Heart left ventricle (tissue), 16 donors: ENCODE data around the gene MMP27. TPM values are rescaled to one million over a fixed set of nuclear protein-coding genes. Genes with fewer than 3 reads are reported as not detected.

Experiments
- ATAC-seq, 4 donors: fragments of 200-7000 bp; cut with Tn5 transposase; one replicate each; pipeline ENCODE4 v1.9.1; 2020 to 2022; ENCODE audit warnings: moderate library complexity in 4 of 4, mild to moderate bottlenecking in 3 of 4, moderate number of reproducible peaks in 1 of 4
- DNase-seq, 5 donors: peaks; one replicate each; pipeline ENCODE4 v3.0.0-alpha.2; 2020
- H3K27ac ChIP-seq, 12 donors: fragments of 200-600 bp; sonication (generic) in 4 of 12; one replicate each; pipeline versions ENCODE4 v1.5.0 to v1.8.0; 2016 to 2022; ENCODE audit warnings: mild to moderate bottlenecking in 2 of 12
- H3K27me3 ChIP-seq, 9 donors: fragments of 200-600 bp; sonication (generic) in 2 of 9; one replicate each; pipeline versions ENCODE4 v1.5.1 to v1.8.0; 2016 to 2022; ENCODE audit warnings: mild to moderate bottlenecking in 3 of 9
- H3K36me3 ChIP-seq, 9 donors: fragments of 200-600 bp; sonication (generic) in 2 of 9; one replicate each; pipeline versions ENCODE4 v1.5.0 to v1.8.0; 2018 to 2022; ENCODE audit warnings: mild to moderate bottlenecking in 2 of 9
- H3K4me1 ChIP-seq, 12 donors: fragments of 200-600 bp; sonication (generic) in 4 of 12; one replicate each; pipeline versions ENCODE4 v1.5.0 to v1.8.0; 2016 to 2022; ENCODE audit warnings: mild to moderate bottlenecking in 3 of 12
- H3K4me3 ChIP-seq, 12 donors: fragments of 200-600 bp; sonication (generic) in 4 of 12; one replicate each; pipeline versions ENCODE4 v1.5.0 to v1.8.0; 2017 to 2022; ENCODE audit warnings: mild to moderate bottlenecking in 9 of 12, moderate library complexity in 4 of 12
- H3K9me3 ChIP-seq, 12 donors: fragments of 200-600 bp; sonication (generic) in 4 of 12; one replicate each; pipeline versions ENCODE4 v1.5.0 to v1.8.0; 2016 to 2022; ENCODE audit warnings: mild to moderate bottlenecking in 1 of 12
- CTCF ChIP-seq, 12 donors: fragments of 200-600 bp; sonication (generic) in 4 of 12; IDR thresholded peaks; one replicate each; pipeline versions ENCODE4 v1.5.0 to v1.8.0; 2018 to 2022; ENCODE audit warnings: antibody characterized with exemption in 12 of 12, mild to moderate bottlenecking in 5 of 12
- POLR2A ChIP-seq, 2 donors: fragments of 450-650 bp; IDR thresholded peaks; one replicate each; pipeline ENCODE4 v1.6.1; 2017; ENCODE audit warnings: antibody characterized with exemption in 2 of 2, mild to moderate bottlenecking in 2 of 2, moderate library complexity in 2 of 2
- WGBS, 4 donors: extraction: QIAGEN DNeasy Blood & Tissue Kit in 2 of 4; methylation state at CpG; one replicate each; pipeline versions ENCODE4 v1.1.5 to v1.1.7; 2013 to 2018; 5-methylcytosine and 5-hydroxymethylcytosine counted together
- intact Hi-C, 10 donors: fragments of 100-400 bp; cut with DNase I; formaldehyde crosslinking; loops; one replicate each; pipeline versions ENCODE4 v1.11.1 to v1.14.2; 2022
- polyA plus RNA-seq, 2 donors: library from polyadenylated mRNA; stranded (reverse); fragments of 200-250 nt; gene quantifications; one replicate each; pipeline ENCODE4 v1.2.3, GENCODE V29; 2013
- total RNA-seq, 9 donors: library from RNA; depleted of rRNA in 2 of 9; stranded (reverse); fragments of >200 nt in 2 of 9; fragmentation: NEBNext Ultra II Directional in 3 of 9; extraction: Animal tissue kit (Norgen Biotek cat#: 25700) in 3 of 9; gene quantifications; one replicate each; pipeline versions ENCODE4 v1.1.0 to v1.2.4, GENCODE V29; 2016 to 2023
- donor health status: ischemic (EF 13 %, LVEDD 7.1; RV severe dilation, severe dysfunction).
- donor health status: healthy with polysubstance abuse.
- donor health status: DM: no; HTN: yes; CAD: no.
- donor health status: DM: no; HTN: no; CAD: no.
- donor health status: ischemic (EF 25% LVEDD 6.9; RV normal size, moderate dysfunction).
- donor health status: ischemic (EF 25% LVEDD 5.7; RV mildly dilated, moderate dysfunction).
- donor health status: healthy.
- donor health status: DM: yes; HTN: yes; CAD: no.
- donor health status: ischemic (EF 35%, LVEDD 5.7; RV mildly dilated, moderate dysfunction).
- donor health status: nonischemic (EF 11% LVEDD 7.7; RV severe dilation, severe dysfunction).
- donor health status: DM: yes; HTN: yes; CAD: no.
- donor health status: PGD.
- donor health status: ischemic (EF 29% LVEDD 5.4; RV normal size, mild dysfunction).
- donor health status: nonischemic (EF 23%, LVEDD 6.1; RV moderate dilation, normal function).

Gene MMP27
- total and polyA plus RNA-seq, 11 donors: 0.14 TPM; not detected in 10

GRCh38 chr11:102664001-102664752, 41.4 kb downstream of the MMP27 start:
- no peaks in the 10 kb centered on the region for H3K36me3 ChIP-seq
- DNase-seq: no peak

GRCh38 chr11:102662607-102663006, 43.0 kb downstream of the MMP27 start:
- H3K36me3 ChIP-seq: no peaks in the 10 kb centered on the region
- H3K27me3 ChIP-seq: no peaks in the 10 kb centered on the region
- no peaks in the 10 kb centered on the region for H3K4me1 ChIP-seq
- no peak for ATAC-seq
- H3K27ac ChIP-seq: no peak overlapping the region
- no peaks in the 10 kb centered on the region for H3K9me3 ChIP-seq
- H3K4me3 ChIP-seq: no peak overlapping the region
- no peak for TF ChIP-seq CTCF (IDR thresholded peaks at IDR 0.05)
- TF ChIP-seq POLR2A (IDR thresholded peaks at IDR 0.05): no peak
- no peak for DNase-seq
- intact Hi-C loops: loop anchor here in 3 of 10 donors (10.0 kb wide), 3 partner anchors 318 to 378 kb away; partner anchors contain the start of gene BIRC2 (in 1 of the 3)

More at GRCh38 chr11:102664001-102664752, 41.4 kb downstream of the MMP27 start:
- Histone ChIP-seq H3K4me3 (no peak overlapping the region), H3K27me3 (no peaks in the 10 kb centered on the region), H3K4me1 (no peaks in the 10 kb centered on the region), H3K9me3 (no peaks in the 10 kb centered on the region), H3K27ac (no peak overlapping the region)
- WGBS, 4 donors: 76 to 79% (median 77%) methylated on average over 13 of the region's 13 CpGs
- ATAC-seq: no peak
- no peak for TF ChIP-seq POLR2A (IDR thresholded peaks at IDR 0.05)
- no peak for TF ChIP-seq CTCF (IDR thresholded peaks at IDR 0.05)
- intact Hi-C loops: loop anchor here in 3 of 10 donors (10.0 kb wide), 3 partner anchors 319 to 379 kb away; partner anchors contain the start of gene BIRC2 (in 1 of the 3)

- H3K27me3 ChIP-seq: peaks cover 0 to under 1% (median 0%) of the 10 kb centered on the region in 9 donors
- H3K9me3 ChIP-seq: no peaks in the 10 kb centered on the region
- H3K4me1 ChIP-seq: no peaks in the 10 kb centered on the region
- no peak for DNase-seq
- no peak overlapping the region for H3K4me3 ChIP-seq
- intact Hi-C loops: loop anchor here in 3 of 10 donors (10.0 kb wide), 3 partner anchors 316 to 376 kb away; partner anchors contain the start of gene BIRC2 (in 1 of the 3)
- no peak overlapping the region for H3K27ac ChIP-seq
- H3K36me3 ChIP-seq: no peaks in the 10 kb centered on the region
- WGBS, 4 donors: 70 to 82% (median 76%) methylated on average over 4 of the region's 4 CpGs
- no peak for ATAC-seq
- TF ChIP-seq POLR2A (IDR thresholded peaks at IDR 0.05) (no peak), CTCF (IDR thresholded peaks at IDR 0.05) (no peak)
Measured at GRCh38 chr11:102661040-102661439, 44.5 kb downstream of the MMP27 start.

GRCh38 chr11:102656528-102656927, 49.0 kb downstream of the MMP27 start:
- Histone ChIP-seq H3K36me3 (no peaks in the 10 kb centered on the region), H3K4me3 (no peak overlapping the region), H3K9me3 (peaks cover 0 to 6% (median 0%) of the 10 kb centered on the region in 12 donors), H3K4me1 (no peaks in the 10 kb centered on the region), H3K27me3 (peaks cover 0 to 8% (median 0%) of the 10 kb centered on the region in 9 donors), H3K27ac (no peak overlapping the region)
- no peak for DNase-seq
- no peak for ATAC-seq
- TF ChIP-seq POLR2A (IDR thresholded peaks at IDR 0.05) (no peak), CTCF (IDR thresholded peaks at IDR 0.05) (no peak)
- WGBS, 4 donors: 74 to 92% (median 78%) methylated on average over 1 of the region's 1 CpG
- intact Hi-C loops: no loop called here
